K562 (cell line): ENCODE data around the gene MKLN1. TPM values are rescaled to one million over a fixed set of nuclear protein-coding genes. Genes with fewer than 3 reads are reported as not detected.
"Not testable (repeated sequence)": the region's sequence is repeated elsewhere in the genome, so short reads cannot be mapped to it uniquely, and the experiment has no call there.

Experiments
- ATAC-seq: fragments of 200-7000 bp; cut with Tn5 transposase; 3 replicates; pipeline ENCODE4 v1.9.1; 2020; ENCODE audit warnings: moderate library complexity
- BruUV-seq: library from RNA; stranded (reverse); fragments of 400-500 nt; replicated peaks from 2 replicates; lab custom pipeline; 2021; lab: Mats Ljungman, UMichigan
- CTCF ChIA-PET: fragments of 300-600 bp; formaldehyde crosslinking; extraction: SDS; loops from one replicate; lab custom pipeline; 2021; ENCODE audit warnings: low intra/inter-chr PET ratio; lab: Yijun Ruan, JAX
- POLR2A ChIA-PET: fragments of 300-600, 350-650 bp; sonication (Branson Sonifier 250); formaldehyde crosslinking; extraction: SDS; loops from one replicate; lab custom pipeline; 2021; ENCODE audit warnings: antibody characterized with exemption, inconsistent platforms; lab: Yijun Ruan, JAX
- DNase-seq, 4 experiments: peaks; one replicate each; pipeline versions ENCODE4 v3.0.0 to v3.0.0-alpha.2; 2011 to 2018; ENCODE audit warnings: low spot score in 3 of 4, mixed read lengths in 3 of 4; ENCODE audit errors: extremely low read depth in 1 of 4
- FAIRE-seq: peaks from 2 replicates; lab custom pipeline; 2011; peaks lifted over from hg19 to GRCh38; lab: Jason Lieb, UNC
- H2AFZ ChIP-seq: 2 replicates; pipeline ENCODE4 v1.6.0; 2011; ENCODE audit warnings: low read depth, low read length, control low read depth, inconsistent platforms
- H3K27ac ChIP-seq: fragments of 200-600 bp; 3 replicates; pipeline ENCODE4 v1.8.0; 2011; ENCODE audit warnings: low read depth, mild to moderate bottlenecking, control low read depth, inconsistent platforms, low read length, moderate library complexity, mixed read lengths; ENCODE audit errors: extremely low read depth
- H3K27me3 ChIP-seq, 2 experiments: fragments of 300-600 bp in 1 of 2; 2 replicates in 1 of 2; 3 replicates in 1 of 2; pipeline versions ENCODE4 v1.6.0 to v1.8.0; 2011; ENCODE audit warnings: inconsistent platforms in 2 of 2, low read length in 2 of 2, mild to moderate bottlenecking in 1 of 2, mixed read lengths in 1 of 2, moderate library complexity in 1 of 2; ENCODE audit not compliant: control insufficient read depth in 2 of 2, insufficient read depth in 2 of 2
- H3K36me3 ChIP-seq: fragments of 300-600 bp; 3 replicates; pipeline ENCODE4 v1.8.0; 2011; ENCODE audit warnings: mild to moderate bottlenecking, low read length, inconsistent platforms; ENCODE audit not compliant: control insufficient read depth, insufficient read depth
- H3K4me1 ChIP-seq, 2 experiments: fragments of 200-600 bp in 1 of 2; replicated peaks in 1 of 2; 2 replicates in 1 of 2; 3 replicates in 1 of 2; pipeline versions ENCODE4 v1.5.1 to v1.8.0; 2011; ENCODE audit warnings: inconsistent platforms in 2 of 2, low read length in 2 of 2, mild to moderate bottlenecking in 1 of 2, mixed read lengths in 1 of 2, moderate library complexity in 1 of 2; ENCODE audit not compliant: control insufficient read depth in 2 of 2, insufficient read depth in 2 of 2
- H3K4me2 ChIP-seq: 2 replicates; pipeline ENCODE4 v1.6.1; 2011; ENCODE audit warnings: low read length, control low read depth, inconsistent platforms, mixed read lengths; ENCODE audit not compliant: insufficient read depth
- H3K4me3 ChIP-seq: fragments of 200-600 bp; sonication (generic), shearing (Covaris generic); 2 replicates; pipeline ENCODE4 v1.5.1; 2016; ENCODE audit warnings: control low read depth, inconsistent platforms
- H3K79me2 ChIP-seq: fragments of 200-600 bp; 3 replicates; pipeline ENCODE4 v1.8.0; 2011; ENCODE audit warnings: low read length, inconsistent platforms; ENCODE audit not compliant: control insufficient read depth, insufficient read depth
- H3K9ac ChIP-seq, 2 experiments: 2 replicates each; pipeline versions ENCODE4 v1.6.0 to v1.6.1; 2011; ENCODE audit warnings: low read depth in 2 of 2, low read length in 2 of 2, control low read depth in 1 of 2, inconsistent platforms in 1 of 2, mild to moderate bottlenecking in 1 of 2, mixed read lengths in 1 of 2; ENCODE audit not compliant: insufficient read depth in 1 of 2
- H3K9me1 ChIP-seq: one replicate; pipeline ENCODE4 v1.6.0; 2011; ENCODE audit warnings: inconsistent platforms, mild to moderate bottlenecking, low read length, moderate library complexity; ENCODE audit not compliant: control insufficient read depth, insufficient read depth
- H3K9me3 ChIP-seq: replicated peaks from 2 replicates; pipeline ENCODE4 v1.5.1; 2011; ENCODE audit warnings: low read depth, low read length, inconsistent platforms; ENCODE audit not compliant: control insufficient read depth, insufficient read depth
- H4K20me1 ChIP-seq: replicated peaks from 2 replicates; pipeline ENCODE4 v1.6.1; 2011; ENCODE audit warnings: low read length, inconsistent platforms, mixed read lengths; ENCODE audit not compliant: control insufficient read depth, insufficient read depth
- CBX5 ChIP-seq: IDR thresholded peaks from 2 replicates; pipeline ENCODE4 v1.6.1; 2014; ENCODE audit warnings: low read depth, borderline replicate concordance
- PBX2 ChIP-seq, 2 experiments: IDR thresholded peaks in 1 of 2; conservative IDR thresholded peaks in 1 of 2; 2 replicates each; pipeline ENCODE4 v1.6.1; 2016; ENCODE audit warnings: low read depth in 2 of 2, mild to moderate bottlenecking in 1 of 2, missing compliant biosample characterization in 1 of 2, missing genetic modification characterization in 1 of 2, moderate library complexity in 1 of 2
- TRIM28 ChIP-seq: fragments of 450-650 bp; IDR thresholded peaks from 2 replicates; pipeline ENCODE4 v1.6.1; 2017
- ZFP36 ChIP-seq: fragments of 150-350 bp; IDR thresholded peaks from 2 replicates; pipeline ENCODE4 v1.6.1; 2018; ENCODE audit warnings: low read length, low read depth; ENCODE audit not compliant: partially characterized antibody
- ZFX ChIP-seq: sonication (generic); formaldehyde crosslinking; IDR thresholded peaks from 2 replicates; pipeline ENCODE4 v1.8.0; 2022; ENCODE audit warnings: mild to moderate bottlenecking, missing genetic modification reagents, moderate library complexity
- ZNF707 ChIP-seq: fragments of 250-450 bp; sonication (Bioruptor Pico); conservative IDR thresholded peaks from 2 replicates; pipeline ENCODE4 v1.8.0; 2022; ENCODE audit warnings: inconsistent platforms, mild to moderate bottlenecking, moderate library complexity
- WGBS: fragments of 100-300 bp; shearing (Covaris generic); methylation state at CpG from one replicate; pipeline ENCODE4 v1.1.6; 2016; ENCODE audit warnings: low coverage, mixed read lengths; ENCODE audit not compliant: insufficient coverage; ENCODE audit errors: missing lambda C conversion rate; 5-methylcytosine and 5-hydroxymethylcytosine counted together
- in situ Hi-C: fragments of 300-500 bp; cut with MboI; formaldehyde crosslinking; loops from 4 replicates; pipeline ENCODE4 v1.15.0; 2018; ENCODE audit warnings: inconsistent platforms, mixed read lengths
- intact Hi-C: fragments of 100-400 bp; cut with micrococcal nuclease; formaldehyde crosslinking; loops from 2 replicates; pipeline ENCODE4 v1.14.2; 2022
- polyA plus RNA-seq, 8 experiments: library from polyadenylated mRNA; depleted of rRNA in 4 of 8; stranded (reverse) in 5 of 8; unstranded in 3 of 8; fragments of >200 nt; fragmentation: Nextera tagmentation in 2 of 8; fragmentation: Illumina TruSeq in 1 of 8; extraction: Ambion mirVana in 2 of 8; extraction: Trizol in 1 of 8; gene quantifications; 2 replicates each; pipeline versions ENCODE4 v1.2.1 to v1.2.3, GENCODE V29; 2011 to 2014; ENCODE audit warnings: inconsistent platforms in 1 of 8, missing spikeins in 1 of 8
- total RNA-seq, 7 experiments: library from RNA; depleted of rRNA in 6 of 7; stranded (reverse); fragments of >200 nt in 6 of 7; fragmentation: Illumina TruSeq in 2 of 7; extraction: Trizol in 2 of 7; gene quantifications; 2 replicates each; pipeline versions ENCODE4 v1.2.1 to v1.2.3, GENCODE V29; 2011 to 2021; ENCODE audit warnings: low replicate concordance in 1 of 7
- TF ChIP-seq, protein P1 (sequence below): fragments of 250-450 bp; sonication (Bioruptor Pico); IDR thresholded peaks from 2 replicates; pipeline ENCODE4 v1.4.0; 2020; ENCODE audit warnings: mild to moderate bottlenecking, moderate library complexity, borderline replicate concordance

MKLN1 gene
- total and polyA plus RNA-seq, 9 of the 15 experiments (the other 6 are each of a cell fraction or from before 2014, with no cell fraction given): 18.6 to 80.4 (median 56.0) TPM

DNA sequence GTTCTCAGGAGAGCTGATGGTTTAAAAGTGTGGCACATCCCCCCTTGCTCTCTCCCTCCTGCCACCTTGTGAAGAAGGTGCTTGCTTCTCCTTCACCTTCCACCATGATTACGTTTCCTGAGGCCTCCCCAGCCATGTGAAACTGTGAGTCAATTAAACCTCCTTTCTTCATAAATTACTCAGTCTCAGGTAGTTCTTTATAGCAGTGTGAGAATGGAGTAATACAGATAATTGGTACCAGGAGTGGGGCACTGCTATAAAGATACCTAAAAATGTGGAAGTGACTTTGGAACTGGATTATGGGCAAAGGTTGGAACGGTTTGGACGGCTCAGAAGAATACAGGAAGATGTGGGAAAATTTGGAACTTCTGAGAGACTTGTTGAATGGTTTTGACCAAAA lies 21.6 kb upstream of the MKLN1 start:
- H3K9ac ChIP-seq, ATAC-seq, FAIRE-seq, DNase-seq, H3K79me2 ChIP-seq, H3K4me1 ChIP-seq, H3K36me3 ChIP-seq, POLR2A ChIA-PET, in situ Hi-C loops, BruUV-seq, CTCF ChIA-PET, H3K9me1 ChIP-seq, H3K27me3 ChIP-seq, H2AFZ ChIP-seq, intact Hi-C loops, H3K4me3 ChIP-seq, H3K27ac ChIP-seq, H3K4me2 ChIP-seq, H3K9me3 ChIP-seq, H4K20me1 ChIP-seq: not testable (repeated sequence)
- peak; percentile 91 for TF ChIP-seq ZNF707
- WGBS: 1% methylated on average over 3 of the region's 3 CpGs

DNA sequence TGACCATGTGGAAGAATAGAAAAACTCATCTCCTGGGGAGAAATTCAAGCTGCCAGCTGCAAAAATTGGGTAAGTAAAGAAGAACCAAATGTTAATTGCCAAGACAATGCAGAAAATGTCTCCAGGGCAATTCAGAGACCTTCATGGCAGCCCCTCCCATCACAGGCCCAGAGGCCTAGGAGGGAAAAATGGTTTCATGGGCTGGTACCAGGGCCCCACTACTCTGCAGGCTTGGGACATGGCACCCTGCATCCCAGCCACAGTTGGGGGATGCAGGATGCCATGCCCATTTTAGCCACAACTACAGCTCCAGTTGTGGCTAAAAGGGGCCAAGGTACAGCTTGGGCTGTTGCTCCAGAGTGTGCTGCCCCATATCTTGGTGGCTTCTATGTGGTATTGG lies 20.9 kb upstream of the MKLN1 start:
- intact Hi-C loops (no loop called here), in situ Hi-C loops (no loop called here)
- Histone ChIP-seq H2AFZ (no peak overlapping the region), H3K9me3 (no peaks in the 10 kb centered on the region), H3K36me3 (no peaks in the 10 kb centered on the region), H3K9me1 (no peaks in the 10 kb centered on the region), H3K27me3 (no peaks in the 10 kb centered on the region), H3K4me2 (no peak overlapping the region), H3K27ac (no peak overlapping the region), H3K79me2 (no peaks in the 10 kb centered on the region), H3K4me1 (no peaks in the 10 kb centered on the region), H4K20me1 (no peaks in the 10 kb centered on the region), H3K4me3 (no peak overlapping the region), H3K9ac (no peak overlapping the region)
- DNase-seq: no peak
- ChIA-PET POLR2A (interaction anchor here (1.1 to 1.2 kb wide), 2 partner anchors 8 to 129 kb away, joined by 3 read pairs; no protein-coding TSS in a partner anchor), CTCF (no interaction called here)
- no peak for FAIRE-seq
- ATAC-seq: no peak
- no TSS peak for BruUV-seq
- TF ChIP-seq PBX2 (CRISPR knock-in tag; IDR thresholded peaks at IDR 0.05; ENCODE audit: low read depth) (no peak), PBX2 (tag; conservative IDR thresholded peaks at IDR 0.05; ENCODE audit: low read depth) (no peak), ZFX (CRISPR knock-in tag) (no peak), CBX5 (0 out of 2 replicates have a peak, but pooled peaks have one; percentile 21), ZFP36 (peak; percentile 86), TRIM28 (peak; percentile 77; the same call in 1 of the 2 replicates)
- TF ChIP-seq, protein P1, sequence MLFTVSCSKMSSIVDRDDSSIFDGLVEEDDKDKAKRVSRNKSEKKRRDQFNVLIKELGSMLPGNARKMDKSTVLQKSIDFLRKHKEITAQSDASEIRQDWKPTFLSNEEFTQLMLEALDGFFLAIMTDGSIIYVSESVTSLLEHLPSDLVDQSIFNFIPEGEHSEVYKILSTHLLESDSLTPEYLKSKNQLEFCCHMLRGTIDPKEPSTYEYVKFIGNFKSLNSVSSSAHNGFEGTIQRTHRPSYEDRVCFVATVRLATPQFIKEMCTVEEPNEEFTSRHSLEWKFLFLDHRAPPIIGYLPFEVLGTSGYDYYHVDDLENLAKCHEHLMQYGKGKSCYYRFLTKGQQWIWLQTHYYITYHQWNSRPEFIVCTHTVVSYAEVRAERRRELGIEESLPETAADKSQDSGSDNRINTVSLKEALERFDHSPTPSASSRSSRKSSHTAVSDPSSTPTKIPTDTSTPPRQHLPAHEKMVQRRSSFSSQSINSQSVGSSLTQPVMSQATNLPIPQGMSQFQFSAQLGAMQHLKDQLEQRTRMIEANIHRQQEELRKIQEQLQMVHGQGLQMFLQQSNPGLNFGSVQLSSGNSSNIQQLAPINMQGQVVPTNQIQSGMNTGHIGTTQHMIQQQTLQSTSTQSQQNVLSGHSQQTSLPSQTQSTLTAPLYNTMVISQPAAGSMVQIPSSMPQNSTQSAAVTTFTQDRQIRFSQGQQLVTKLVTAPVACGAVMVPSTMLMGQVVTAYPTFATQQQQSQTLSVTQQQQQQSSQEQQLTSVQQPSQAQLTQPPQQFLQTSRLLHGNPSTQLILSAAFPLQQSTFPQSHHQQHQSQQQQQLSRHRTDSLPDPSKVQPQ: no peak
